ENCODE data around the gene MED15. TPM values are rescaled to one million over a fixed set of nuclear protein-coding genes. Genes with fewer than 3 reads are reported as not detected.
"Not testable (repeated sequence)": the region's sequence is repeated elsewhere in the genome, so short reads cannot be mapped to it uniquely, and the experiment has no call there.

The MED15 gene
- total RNA-seq, 4 donors from 2014 or later = 36.5 to 90.5 (median 57.2) TPM

DNA sequence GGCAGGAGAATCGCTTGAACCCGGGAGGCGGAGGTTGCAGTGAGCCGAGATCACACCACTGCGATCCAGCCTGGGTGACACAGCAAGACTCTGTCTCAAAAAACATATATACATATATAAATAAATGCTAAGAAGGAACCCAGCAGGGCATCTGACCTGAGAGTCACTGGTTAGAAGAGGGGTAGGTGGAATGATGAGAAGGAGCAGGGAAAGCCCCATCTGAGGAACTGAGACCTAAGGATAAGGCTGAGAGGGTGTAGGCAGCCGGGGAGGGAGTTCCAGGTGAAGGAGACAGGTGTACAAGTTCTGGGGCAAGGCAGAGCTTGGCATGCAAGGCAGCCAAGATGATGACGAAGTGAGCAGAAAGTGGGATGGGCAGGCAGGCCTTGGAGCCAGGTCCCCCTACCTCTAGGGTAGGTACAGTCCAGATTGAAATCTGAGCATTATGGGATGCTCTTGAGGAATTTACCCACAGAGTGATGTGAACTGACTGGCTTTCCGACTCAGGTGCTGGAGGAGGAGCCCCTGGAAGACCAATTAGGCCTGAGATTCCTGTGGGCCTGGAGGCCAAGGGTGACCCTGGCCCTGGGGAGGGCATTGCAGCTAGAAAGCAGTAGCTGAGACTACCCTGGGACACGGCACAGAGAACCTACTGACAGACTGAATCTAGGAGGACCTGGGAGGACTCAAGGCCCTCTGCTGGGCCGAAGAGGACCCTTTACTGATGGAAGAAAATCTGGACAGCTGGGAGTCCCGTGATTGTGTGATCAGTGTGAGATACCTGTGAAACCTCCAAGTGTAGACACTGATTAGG is 34.6 kb upstream of the MED15 start:
- ATAC-seq (ENCODE audit: low FRiP score) (no peak), DNase-seq (ENCODE audit: low spot score) (no peak)
- TF ChIP-seq, protein P1, sequence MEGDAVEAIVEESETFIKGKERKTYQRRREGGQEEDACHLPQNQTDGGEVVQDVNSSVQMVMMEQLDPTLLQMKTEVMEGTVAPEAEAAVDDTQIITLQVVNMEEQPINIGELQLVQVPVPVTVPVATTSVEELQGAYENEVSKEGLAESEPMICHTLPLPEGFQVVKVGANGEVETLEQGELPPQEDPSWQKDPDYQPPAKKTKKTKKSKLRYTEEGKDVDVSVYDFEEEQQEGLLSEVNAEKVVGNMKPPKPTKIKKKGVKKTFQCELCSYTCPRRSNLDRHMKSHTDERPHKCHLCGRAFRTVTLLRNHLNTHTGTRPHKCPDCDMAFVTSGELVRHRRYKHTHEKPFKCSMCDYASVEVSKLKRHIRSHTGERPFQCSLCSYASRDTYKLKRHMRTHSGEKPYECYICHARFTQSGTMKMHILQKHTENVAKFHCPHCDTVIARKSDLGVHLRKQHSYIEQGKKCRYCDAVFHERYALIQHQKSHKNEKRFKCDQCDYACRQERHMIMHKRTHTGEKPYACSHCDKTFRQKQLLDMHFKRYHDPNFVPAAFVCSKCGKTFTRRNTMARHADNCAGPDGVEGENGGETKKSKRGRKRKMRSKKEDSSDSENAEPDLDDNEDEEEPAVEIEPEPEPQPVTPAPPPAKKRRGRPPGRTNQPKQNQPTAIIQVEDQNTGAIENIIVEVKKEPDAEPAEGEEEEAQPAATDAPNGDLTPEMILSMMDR (IDR thresholded peaks at IDR 0.05) = no peak

DNA sequence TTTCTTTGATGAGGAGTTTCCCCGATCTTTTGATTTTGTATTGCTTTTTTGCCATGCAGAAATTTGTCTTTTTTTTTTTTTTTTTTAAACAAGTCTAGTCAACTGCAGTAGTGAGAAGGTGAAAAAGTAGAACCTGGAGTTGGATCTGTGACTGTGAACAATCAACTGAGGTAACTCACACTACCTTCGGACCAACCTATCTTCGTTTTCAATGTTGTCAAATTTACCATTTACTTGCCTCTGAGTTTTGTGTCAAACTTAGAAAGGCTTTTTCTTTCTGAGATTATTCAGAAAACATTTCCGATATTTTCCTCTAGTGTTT is 32.3 kb upstream of the MED15 start:
- DNase-seq (ENCODE audit: low spot score) (no peak), ATAC-seq (ENCODE audit: low FRiP score) (no peak)
- TF ChIP-seq, protein P1 (IDR thresholded peaks at IDR 0.05) = no peak

DNA sequence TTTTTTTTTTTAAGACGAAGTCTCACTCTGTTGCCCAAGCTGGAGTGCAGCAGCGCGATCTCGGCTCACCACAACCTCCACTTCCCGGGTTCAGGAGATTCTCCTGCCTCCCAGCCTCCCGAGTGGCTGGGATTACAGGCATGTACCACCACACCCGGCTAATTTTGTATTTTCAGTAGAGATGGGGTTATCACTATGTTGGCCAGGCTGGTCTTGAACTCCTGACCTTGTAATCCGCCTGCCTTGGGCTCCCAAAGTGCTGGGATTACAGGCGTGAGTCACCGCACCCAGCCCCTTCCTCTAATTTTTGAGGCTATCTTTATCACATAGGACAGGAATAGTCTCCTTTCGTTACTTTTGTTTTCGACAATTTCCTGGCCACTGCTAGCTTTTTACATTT is 31.8 kb upstream of the MED15 start:
- DNase-seq (ENCODE audit: low spot score); ATAC-seq (ENCODE audit: low FRiP score): not testable (repeated sequence)

DNA sequence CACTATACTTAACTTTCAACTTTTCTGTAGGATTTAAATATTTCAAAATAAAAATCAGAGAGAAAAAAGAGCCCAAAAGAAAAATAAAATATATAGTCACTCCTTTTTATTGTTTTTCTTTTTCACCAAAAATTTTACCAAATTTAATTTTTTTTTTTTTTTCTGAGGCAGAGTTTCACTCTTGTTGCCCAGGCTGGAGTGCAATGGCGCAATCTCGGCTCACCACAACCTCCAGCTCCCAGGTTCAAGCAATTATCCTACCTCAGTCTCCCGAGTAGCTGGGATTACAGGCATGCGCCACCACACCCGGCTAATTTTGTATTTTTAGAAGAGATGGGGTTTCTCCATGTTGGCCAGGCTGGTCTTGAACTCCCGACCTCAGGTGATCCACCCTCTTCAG is 29.4 kb upstream of the MED15 start:
- not testable (repeated sequence) for ATAC-seq (ENCODE audit: low FRiP score); DNase-seq (ENCODE audit: low spot score)

DNA sequence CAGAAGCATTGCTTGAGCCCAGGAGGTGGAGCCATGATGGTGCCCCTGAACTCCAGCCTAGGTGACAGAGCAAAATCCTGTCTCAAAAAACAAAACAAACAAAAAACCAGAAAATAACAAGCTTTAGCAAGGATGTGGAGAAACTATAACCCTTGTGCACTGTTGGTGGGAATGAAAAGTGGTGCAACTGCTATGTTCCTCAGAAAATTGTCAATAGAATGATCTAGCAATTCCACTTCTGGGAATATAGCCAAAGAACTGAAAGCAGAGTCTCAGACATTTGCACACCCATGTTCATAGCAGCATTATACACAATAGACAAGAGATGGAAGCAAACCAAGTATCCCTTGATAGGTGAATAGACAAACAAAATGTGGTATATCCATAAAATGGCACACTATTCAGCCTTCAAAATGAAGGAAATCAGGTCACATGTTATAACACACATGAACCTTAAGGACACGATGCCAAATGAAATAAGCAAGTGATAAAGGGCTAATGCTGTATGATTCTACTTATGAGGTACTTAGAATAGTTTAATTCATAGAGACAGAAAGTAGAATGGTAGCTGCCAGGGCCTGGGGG is 27.7 kb upstream of the MED15 start:
- ATAC-seq (ENCODE audit: low FRiP score) (no peak), DNase-seq (ENCODE audit: low spot score) (no peak)
- TF ChIP-seq, protein P1 (IDR thresholded peaks at IDR 0.05) = no peak

DNA sequence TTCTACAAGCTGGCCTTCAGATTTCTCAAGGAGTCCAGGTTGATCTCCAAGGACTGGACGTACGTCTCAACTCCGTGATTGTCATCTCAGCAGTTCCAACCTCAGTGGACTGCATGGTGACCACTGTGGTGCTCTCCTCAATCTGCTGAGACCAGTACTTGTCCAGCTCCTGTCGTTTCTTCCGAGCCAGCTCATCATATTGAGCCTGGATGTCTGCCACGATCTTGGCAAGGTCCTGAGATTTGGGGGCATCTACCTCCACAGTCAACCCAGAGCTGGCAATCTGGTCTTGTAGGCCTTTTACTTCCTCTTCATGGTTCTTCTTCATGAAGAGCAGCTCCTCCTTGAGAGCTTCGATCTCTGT is 24.3 kb upstream of the MED15 start:
- not testable (repeated sequence) for DNase-seq (ENCODE audit: low spot score); ATAC-seq (ENCODE audit: low FRiP score)

DNA sequence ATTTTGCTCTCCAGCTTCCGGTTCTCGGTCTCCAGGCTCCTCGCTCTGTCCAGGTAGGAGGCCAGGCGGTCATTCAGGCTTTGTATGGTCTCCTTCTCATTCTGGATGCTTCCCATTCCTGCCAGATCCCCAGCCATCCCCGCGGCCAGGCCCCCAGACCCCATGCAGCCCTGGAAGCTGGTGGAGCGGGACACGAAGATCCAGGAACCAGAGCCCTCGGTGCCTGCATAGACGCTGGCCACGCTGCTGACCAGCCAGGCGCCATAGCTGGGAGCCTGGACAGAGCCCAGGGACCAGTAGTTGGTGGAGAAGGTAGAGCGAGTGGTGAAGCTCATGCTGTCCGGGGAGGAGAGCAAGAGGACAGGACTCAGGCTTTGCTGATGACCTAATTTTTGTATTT is 23.6 kb upstream of the MED15 start:
- ATAC-seq (ENCODE audit: low FRiP score) = no peak
- TF ChIP-seq, protein P1 (IDR thresholded peaks at IDR 0.05) = no peak
- no peak for DNase-seq (ENCODE audit: low spot score)

DNA sequence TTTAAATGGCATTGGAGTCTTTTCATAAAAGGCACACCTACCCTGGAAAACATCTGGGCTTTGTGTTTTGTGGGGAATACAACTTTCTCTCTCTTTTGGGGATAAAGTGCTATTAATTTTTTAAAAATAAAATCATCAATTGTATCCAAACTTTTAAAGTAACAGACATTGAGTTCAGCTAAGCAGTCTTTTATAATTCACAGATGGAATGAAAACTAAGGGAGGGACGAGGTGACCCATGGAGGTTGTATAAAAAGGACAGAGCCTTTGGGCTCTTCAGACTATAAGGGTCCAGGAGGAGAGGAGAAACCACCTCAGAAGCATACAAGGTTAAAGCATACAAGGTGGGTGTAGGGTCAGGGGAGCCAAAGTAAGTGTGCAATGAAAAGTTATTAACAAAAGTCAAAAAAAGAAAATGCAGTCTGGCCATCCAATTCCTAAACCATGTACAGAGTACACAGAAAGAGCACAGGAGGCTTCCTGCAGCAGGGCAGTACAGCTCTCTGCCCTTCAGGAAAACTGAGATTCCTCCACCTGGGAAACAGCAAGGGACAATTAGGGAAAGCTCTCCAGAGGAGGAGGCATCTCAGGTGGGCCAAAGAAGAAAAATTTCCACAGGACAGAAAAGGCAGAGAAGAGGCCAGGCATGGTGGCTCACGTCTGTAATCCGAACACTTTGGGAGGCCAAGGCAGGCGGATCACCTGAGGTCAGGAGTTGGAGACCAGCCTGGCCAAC is 22.3 kb upstream of the MED15 start:
- DNase-seq (ENCODE audit: low spot score) (no peak), ATAC-seq (ENCODE audit: low FRiP score) (no peak)
- TF ChIP-seq, protein P1 (IDR thresholded peaks at IDR 0.05) = no peak

Measured in omental fat pad (tissue), 4 donors.